Mucosa of descending colon (tissue), 3 donors: ENCODE results near the gene GOLGA6A. TPM values are rescaled to one million over a fixed set of nuclear protein-coding genes. Genes with fewer than 3 reads are reported as not detected.

Experiments
- ATAC-seq: fragments of 200-7000 bp; cut with Tn5 transposase; one replicate; pipeline ENCODE4 v1.9.1; 2020; ENCODE audit warnings: mild to moderate bottlenecking, moderate library complexity
- DNase-seq, 3 donors: peaks; one replicate each; pipeline ENCODE4 v3.0.0-alpha.2; 2020
- H3K36me3 ChIP-seq: fragments of 200-600 bp; one replicate; pipeline ENCODE4 v1.8.0; 2021; ENCODE audit warnings: low read depth, mild to moderate bottlenecking
- H3K4me1 ChIP-seq: fragments of 200-600 bp; one replicate; pipeline ENCODE4 v1.8.0; 2021; ENCODE audit warnings: low read depth, mild to moderate bottlenecking
- H3K4me3 ChIP-seq: fragments of 200-600 bp; one replicate; pipeline ENCODE4 v1.8.0; 2021; ENCODE audit warnings: mild to moderate bottlenecking
- H3K9me3 ChIP-seq: fragments of 200-600 bp; one replicate; pipeline ENCODE4 v1.8.0; 2021; ENCODE audit warnings: mild to moderate bottlenecking
- intact Hi-C, 2 donors: fragments of 100-400 bp; cut with DNase I in 1 of 2; cut with micrococcal nuclease in 1 of 2; formaldehyde crosslinking; loops; one replicate each; pipeline versions ENCODE4 v1.11.0 to v1.11.1; 2022; cut with DNase I, micrococcal nuclease
- total RNA-seq, 3 donors: library from RNA; stranded (reverse); fragmentation: NEBNext Ultra II Directional in 2 of 3; extraction: Animal tissue kit (Norgen Biotek cat#: 25700) in 2 of 3; gene quantifications; one replicate each; pipeline versions ENCODE4 v1.2.1 to v1.2.4, GENCODE V29; 2021 to 2023
- TF ChIP-seq, protein P1 (sequence below): fragments of 200-600 bp; IDR thresholded peaks from one replicate; pipeline ENCODE4 v1.8.0; 2022; ENCODE audit warnings: antibody characterized with exemption, mild to moderate bottlenecking
- donor health status: DM: no; HTN: no; CAD: no; lungs with moderate emphysema.
- donor health status: DM: no; HTN: no; CAD: no.
- donor health status: DM: no; HTN: yes; CAD: no.

The GOLGA6A gene
- total RNA-seq, 3 donors from 2014 or later: not detected

DNA sequence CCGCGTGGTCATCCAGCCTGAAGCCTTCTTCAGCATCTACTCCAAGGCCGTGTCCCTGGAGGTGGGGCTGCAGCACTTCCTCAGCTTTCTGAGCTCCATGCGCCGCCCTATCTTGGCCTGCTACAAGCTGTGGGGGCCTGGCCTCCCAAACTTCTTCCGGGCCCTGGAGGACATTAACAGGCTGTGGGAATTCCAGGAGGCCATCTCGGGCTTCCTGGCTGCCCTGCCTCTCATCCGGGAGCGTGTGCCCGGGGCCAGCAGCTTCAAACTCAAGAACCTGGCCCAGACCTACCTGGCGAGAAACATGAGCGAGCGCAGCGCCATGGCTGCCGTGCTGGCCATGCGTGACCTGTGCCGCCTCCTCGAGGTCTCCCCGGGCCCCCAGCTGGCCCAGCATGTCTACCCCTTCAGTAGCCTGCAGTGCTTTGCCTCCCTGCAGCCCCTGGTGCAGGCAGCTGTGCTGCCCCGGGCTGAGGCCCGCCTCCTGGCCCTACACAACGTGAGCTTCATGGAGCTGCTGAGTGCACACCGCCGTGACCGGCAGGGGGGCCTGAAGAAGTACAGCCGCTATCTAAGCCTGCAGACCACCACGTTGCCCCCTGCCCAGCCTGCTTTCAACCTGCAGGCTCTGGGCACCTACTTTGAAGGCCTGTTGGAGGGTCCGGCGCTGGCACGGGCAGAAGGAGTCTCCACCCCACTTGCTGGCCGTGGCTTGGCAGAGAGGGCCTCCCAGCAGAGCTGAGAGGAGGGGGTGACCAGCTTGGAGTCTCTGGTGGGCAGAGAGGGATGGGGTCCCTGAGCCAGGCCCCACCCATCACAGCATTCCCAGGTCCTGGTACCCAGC lies 37.9 kb downstream of the GOLGA6A start:
- TF ChIP-seq, protein P1, sequence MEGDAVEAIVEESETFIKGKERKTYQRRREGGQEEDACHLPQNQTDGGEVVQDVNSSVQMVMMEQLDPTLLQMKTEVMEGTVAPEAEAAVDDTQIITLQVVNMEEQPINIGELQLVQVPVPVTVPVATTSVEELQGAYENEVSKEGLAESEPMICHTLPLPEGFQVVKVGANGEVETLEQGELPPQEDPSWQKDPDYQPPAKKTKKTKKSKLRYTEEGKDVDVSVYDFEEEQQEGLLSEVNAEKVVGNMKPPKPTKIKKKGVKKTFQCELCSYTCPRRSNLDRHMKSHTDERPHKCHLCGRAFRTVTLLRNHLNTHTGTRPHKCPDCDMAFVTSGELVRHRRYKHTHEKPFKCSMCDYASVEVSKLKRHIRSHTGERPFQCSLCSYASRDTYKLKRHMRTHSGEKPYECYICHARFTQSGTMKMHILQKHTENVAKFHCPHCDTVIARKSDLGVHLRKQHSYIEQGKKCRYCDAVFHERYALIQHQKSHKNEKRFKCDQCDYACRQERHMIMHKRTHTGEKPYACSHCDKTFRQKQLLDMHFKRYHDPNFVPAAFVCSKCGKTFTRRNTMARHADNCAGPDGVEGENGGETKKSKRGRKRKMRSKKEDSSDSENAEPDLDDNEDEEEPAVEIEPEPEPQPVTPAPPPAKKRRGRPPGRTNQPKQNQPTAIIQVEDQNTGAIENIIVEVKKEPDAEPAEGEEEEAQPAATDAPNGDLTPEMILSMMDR: no peak
- Histone ChIP-seq H3K36me3 (no peaks in the 10 kb centered on the region), H3K4me3 (no peak overlapping the region), H3K9me3 (no peaks in the 10 kb centered on the region), H3K4me1 (peaks cover 2% of the 10 kb centered on the region)
- DNase-seq (peak in 1 of 3 donors; percentile 32), ATAC-seq (peak; percentile 6)
- intact Hi-C loops: no loop called here

DNA sequence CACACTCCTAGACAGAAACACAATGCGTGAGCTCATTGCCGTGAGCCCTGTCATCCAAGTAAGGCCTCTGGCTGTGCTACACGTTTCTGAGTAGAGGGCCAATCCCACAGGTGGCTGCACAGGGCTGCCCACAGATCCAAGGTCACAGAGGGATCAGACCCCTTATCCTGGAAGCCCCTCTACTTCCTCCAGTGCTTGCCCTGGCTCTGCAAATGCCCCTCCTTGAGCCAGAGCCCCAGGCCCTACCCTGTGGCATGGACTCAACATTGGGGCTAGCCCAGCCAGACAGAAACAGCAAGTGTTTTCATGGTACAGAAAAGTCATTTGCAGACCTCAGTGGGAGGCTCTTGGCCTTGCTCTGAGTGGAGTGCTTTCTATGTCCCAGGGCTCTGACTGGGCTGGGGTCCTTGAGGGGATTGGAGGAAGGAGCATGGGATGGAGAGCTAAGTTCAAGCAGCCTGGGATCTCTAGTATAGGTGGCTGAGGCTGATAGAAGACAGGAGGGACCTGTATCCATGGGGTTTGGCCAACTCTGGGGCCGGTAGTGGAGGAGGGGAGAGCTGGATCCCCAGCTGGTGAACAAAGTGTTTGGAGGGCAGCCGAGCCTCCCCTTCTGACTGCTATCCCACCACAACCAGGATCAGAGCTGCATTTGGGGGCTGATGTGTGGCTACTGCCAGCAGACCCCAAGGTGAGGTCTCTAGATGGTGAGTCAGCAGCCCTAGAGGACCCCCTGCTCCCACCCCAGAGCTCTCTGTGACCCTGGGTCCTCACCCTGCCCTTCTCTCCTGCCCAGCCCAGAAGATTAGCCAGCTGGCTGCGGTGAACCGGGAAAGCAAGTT lies 38.7 kb downstream of the GOLGA6A start:
- Histone ChIP-seq H3K9me3 (no peaks in the 10 kb centered on the region), H3K4me3 (no peak overlapping the region), H3K4me1 (peaks cover 2% of the 10 kb centered on the region), H3K36me3 (no peaks in the 10 kb centered on the region)
- ATAC-seq (no peak), DNase-seq (no peak)
- TF ChIP-seq, protein P1: no peak
- intact Hi-C loops: no loop called here

DNA sequence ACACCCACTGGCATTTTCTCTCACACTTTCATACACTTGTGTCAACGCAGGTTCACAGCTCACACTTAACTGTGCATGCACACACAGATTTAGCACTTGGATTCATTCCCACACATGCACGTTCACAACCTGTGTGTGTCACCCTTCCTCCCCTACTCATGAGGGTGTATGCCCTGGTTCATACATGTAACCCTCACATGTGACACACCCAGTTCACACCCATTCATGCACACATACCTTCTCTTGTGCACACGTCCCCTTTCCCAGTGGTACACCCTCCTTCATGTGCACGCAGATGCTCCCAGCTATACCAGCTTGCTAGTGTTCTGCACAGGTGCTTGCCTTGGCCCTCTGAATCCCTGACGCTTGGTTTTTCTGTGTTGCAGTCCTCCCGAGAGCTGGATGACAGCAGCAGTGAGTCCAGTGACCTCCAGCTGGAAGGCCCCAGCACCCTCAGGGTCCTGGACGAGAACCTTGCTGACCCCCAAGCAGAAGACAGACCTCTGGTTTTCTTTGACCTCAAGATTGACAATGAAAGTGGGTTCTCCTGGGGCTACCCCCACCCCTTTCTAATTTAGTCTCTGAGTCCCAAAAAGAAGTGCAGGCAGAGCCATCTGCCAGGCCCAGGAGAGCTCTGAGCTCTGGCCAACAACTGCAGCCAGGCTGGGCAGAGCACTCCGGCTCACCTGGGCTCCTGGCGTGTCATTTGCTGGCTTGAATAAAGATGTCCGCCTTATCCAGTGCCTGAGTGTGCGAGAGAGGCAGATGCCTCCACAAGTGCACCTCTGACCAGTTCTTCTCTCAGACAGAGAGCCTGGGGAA lies 39.5 kb downstream of the GOLGA6A start:
- no peaks in the 10 kb centered on the region for H3K36me3 ChIP-seq
- ATAC-seq (no peak), DNase-seq (no peak)
- H3K4me3 ChIP-seq: no peak overlapping the region
- intact Hi-C loops: no loop called here
- TF ChIP-seq, protein P1: no peak
- no peaks in the 10 kb centered on the region for H3K9me3 ChIP-seq
- peaks cover 2% of the 10 kb centered on the region for H3K4me1 ChIP-seq

DNA sequence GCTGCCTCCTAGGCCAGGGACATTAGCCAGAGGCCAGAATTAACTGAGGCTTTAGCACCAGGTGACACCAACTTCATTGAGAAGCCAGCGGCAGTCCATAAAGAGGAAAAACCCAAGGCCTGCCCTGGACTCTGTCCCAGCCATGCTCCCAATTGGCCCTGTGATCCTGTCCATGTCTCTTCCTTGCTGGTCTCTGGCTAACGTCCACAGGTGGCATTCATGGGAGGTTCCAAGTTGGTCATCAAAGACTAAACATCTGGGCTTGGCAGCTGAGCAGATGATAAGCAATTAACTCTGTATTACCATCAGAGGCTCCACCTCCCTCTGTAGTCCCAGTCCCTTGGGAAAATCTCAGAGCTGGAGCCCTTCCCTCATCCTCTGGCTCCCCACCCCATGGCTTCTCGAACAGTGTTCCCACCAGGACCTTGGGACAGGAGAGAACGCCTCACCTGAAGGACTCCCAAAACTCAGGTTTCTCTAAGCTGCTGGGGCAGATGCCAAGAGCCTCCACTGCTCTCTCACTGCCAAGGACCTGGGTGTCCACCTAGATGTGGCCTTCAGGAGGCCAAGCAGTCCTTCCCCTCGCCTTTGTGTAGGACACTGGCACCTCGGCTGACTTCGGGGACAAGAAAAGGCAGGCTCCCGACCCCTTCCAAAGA lies 40.4 kb downstream of the GOLGA6A start:
- DNase-seq (no peak), ATAC-seq (no peak)
- Histone ChIP-seq H3K4me1 (peaks cover 2% of the 10 kb centered on the region), H3K4me3 (no peak overlapping the region), H3K9me3 (no peaks in the 10 kb centered on the region), H3K36me3 (no peaks in the 10 kb centered on the region)
- TF ChIP-seq, protein P1: no peak
- intact Hi-C loops: no loop called here

DNA sequence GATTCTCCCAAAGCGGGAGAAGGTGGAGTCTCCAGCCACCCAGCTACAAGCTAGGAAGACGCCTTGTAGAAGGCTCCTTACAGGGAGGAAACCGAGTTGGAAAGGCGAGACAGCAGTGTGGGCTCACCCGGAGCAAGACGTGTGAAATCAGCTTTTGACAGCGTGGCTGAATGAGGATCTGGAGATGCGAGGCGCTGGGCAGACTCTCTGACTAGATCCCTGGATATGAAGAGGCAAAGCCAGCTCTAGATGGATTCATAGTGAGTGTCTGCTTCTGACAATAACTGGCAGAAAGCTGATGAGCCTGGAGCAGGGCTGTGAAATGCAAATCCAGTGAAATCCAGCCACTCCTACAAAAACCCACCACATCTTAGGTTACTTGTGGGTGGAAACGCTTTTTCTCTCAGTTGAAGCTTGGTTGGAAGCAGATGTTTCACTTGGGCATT lies 41.0 kb downstream of the GOLGA6A start:
- TF ChIP-seq, protein P1: no peak
- peaks cover 2% of the 10 kb centered on the region for H3K4me1 ChIP-seq
- intact Hi-C loops: no loop called here
- no peak for ATAC-seq
- no peaks in the 10 kb centered on the region for H3K36me3 ChIP-seq
- no peak for DNase-seq
- no peaks in the 10 kb centered on the region for H3K9me3 ChIP-seq
- H3K4me3 ChIP-seq: no peak overlapping the region
